IPS DF 6.9 (cell line): ENCODE data around the gene TOX3.

Source experiments
- DNase-seq: peaks from one replicate; pipeline ENCODE4 v3.0.0-alpha.2; 2013; ENCODE audit warnings: low read depth, low spot score
- H3K27ac ChIP-seq: one replicate; pipeline ENCODE4 v1.5.1; 2013; ENCODE audit warnings: low read length, control low read depth
- H3K27me3 ChIP-seq: 2 replicates; pipeline ENCODE4 v1.6.1; 2013; ENCODE audit warnings: mild to moderate bottlenecking, low read length; ENCODE audit not compliant: control insufficient read depth, insufficient read depth
- H3K36me3 ChIP-seq: 2 replicates; pipeline ENCODE4 v1.6.1; 2013; ENCODE audit warnings: low read length; ENCODE audit not compliant: control insufficient read depth, insufficient read depth
- H3K4me1 ChIP-seq: 2 replicates; pipeline ENCODE4 v1.6.1; 2013; ENCODE audit warnings: low read length; ENCODE audit not compliant: control insufficient read depth, insufficient read depth
- H3K4me3 ChIP-seq: 2 replicates; pipeline ENCODE4 v1.5.1; 2013; ENCODE audit warnings: mild to moderate bottlenecking, low read length
- H3K9me3 ChIP-seq: 2 replicates; pipeline ENCODE4 v1.6.1; 2013; ENCODE audit warnings: low read length, inconsistent platforms; ENCODE audit not compliant: control insufficient read depth, insufficient read depth
- WGBS: extraction: QIAGEN DNeasy Blood & Tissue Kit; methylation state at CpG from one replicate; pipeline ENCODE4 v1.1.7; 2013; ENCODE audit warnings: mixed read lengths, missing lambda C conversion rate; ENCODE audit not compliant: insufficient read length, insufficient coverage; 5-methylcytosine and 5-hydroxymethylcytosine counted together

TOX3 gene

DNA sequence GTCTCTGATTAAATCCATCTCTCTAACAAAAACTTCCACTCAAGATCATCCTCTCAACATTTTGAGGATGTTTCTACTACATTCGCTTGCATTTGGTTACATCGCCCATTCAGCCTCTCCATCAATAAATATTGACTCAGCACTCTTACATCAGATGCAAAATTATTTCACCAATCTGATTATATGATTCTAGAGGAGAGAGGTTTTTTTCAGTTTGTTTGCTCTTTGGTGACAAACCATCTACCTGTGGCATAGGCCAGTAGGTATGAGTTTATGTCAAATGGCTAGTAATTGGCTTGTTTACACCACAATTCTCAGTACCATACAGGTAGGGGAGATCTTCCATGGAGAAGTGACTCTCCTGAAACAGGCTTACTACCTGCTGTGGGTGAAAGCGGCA is 52.3 kb downstream of the TOX3 start:
- Histone ChIP-seq H3K27ac (no peak overlapping the region), H3K27me3 (no peaks in the 10 kb centered on the region), H3K9me3 (no peaks in the 10 kb centered on the region), H3K4me3 (no peak overlapping the region), H3K4me1 (peaks cover 5% of the 10 kb centered on the region; the same call in 1 of the 2 replicates), H3K36me3 (no peaks in the 10 kb centered on the region)
- DNase-seq, result no peak
- no CpG with 5 or more reads among the region's 3 CpGs for WGBS

- H3K27me3 ChIP-seq, result no peaks in the 10 kb centered on the region
- peaks cover 4% of the 10 kb centered on the region; the same call in 1 of the 2 replicates for H3K4me1 ChIP-seq
- WGBS, result no CpG with 5 or more reads among the region's 4 CpGs
- no peaks in the 10 kb centered on the region for H3K36me3 ChIP-seq
- H3K9me3 ChIP-seq, result no peaks in the 10 kb centered on the region
- H3K4me3 ChIP-seq, result no peak overlapping the region
- no peak for DNase-seq
- H3K27ac ChIP-seq, result no peak overlapping the region
Observed at GRCh38 chr16:52494145-52494544, 52.8 kb downstream of the TOX3 start.

DNA sequence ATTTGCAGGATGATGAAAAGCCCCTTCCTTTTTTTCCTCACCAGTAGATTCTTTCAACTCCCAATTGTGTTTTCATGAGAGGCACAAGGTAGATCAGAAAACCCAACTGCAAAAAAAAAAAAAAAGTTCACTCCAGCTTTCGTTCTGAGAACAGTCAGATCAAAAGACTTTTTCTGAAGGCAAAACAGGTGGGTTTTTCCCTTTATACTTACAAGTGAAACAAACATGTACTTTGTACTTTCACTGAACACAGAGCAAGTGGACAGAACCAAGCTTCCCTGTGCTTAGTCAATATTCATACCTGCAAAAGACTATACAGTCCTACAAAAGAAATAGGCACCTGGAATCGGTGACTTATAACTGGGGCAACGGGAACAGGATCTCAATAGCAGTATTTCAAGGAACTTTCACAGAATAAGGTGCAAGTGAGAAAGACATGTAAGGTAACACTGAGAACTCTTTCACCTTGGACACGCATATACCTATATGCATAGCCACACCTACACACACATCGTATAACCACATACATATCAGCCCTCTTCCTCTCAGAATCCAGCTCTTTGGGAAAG is 54.1 kb downstream of the TOX3 start:
- WGBS, result no CpG with 5 or more reads among the region's 5 CpGs
- H3K4me1 ChIP-seq, result no peaks in the 10 kb centered on the region; the same call in 1 of the 2 replicates

GRCh38 chr16:52491216-52491615 is 55.7 kb downstream of the TOX3 start:
- Histone ChIP-seq H3K4me1 (no peaks in the 10 kb centered on the region; the same call in 1 of the 2 replicates), H3K27ac (no peak overlapping the region), H3K36me3 (no peaks in the 10 kb centered on the region), H3K9me3 (no peaks in the 10 kb centered on the region), H3K4me3 (no peak overlapping the region), H3K27me3 (no peaks in the 10 kb centered on the region)
- no CpG with 5 or more reads among the region's 1 CpG for WGBS
- no peak for DNase-seq

More for the DNA sequence above, 54.1 kb downstream of the TOX3 start:
- Histone ChIP-seq H3K4me3 (no peak overlapping the region), H3K27ac (no peak overlapping the region), H3K9me3 (no peaks in the 10 kb centered on the region), H3K27me3 (no peaks in the 10 kb centered on the region), H3K36me3 (no peaks in the 10 kb centered on the region)
- no peak for DNase-seq

DNA sequence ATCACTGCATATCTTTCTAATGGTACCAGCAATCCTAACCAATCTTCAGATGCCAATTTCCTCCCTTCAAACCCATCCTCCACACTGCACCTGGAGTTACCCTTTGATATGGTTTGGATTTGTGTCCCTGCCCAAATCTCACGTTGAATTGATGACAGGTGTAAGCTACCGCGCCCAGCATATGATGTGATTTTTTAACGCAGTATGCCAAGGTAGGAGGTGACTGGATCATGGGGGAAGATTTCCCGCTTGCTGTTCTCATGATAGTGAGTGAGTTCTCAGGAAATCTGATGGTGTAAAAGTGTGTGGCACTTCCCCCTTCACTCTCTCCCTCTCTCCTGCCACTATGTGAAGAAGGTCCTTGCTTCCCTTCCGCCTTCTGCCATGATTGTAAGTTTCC is 57.0 kb downstream of the TOX3 start:
- WGBS, result no CpG with 5 or more reads among the region's 6 CpGs
- Histone ChIP-seq H3K36me3 (no peaks in the 10 kb centered on the region), H3K4me3 (no peak overlapping the region), H3K9me3 (no peaks in the 10 kb centered on the region), H3K27ac (no peak overlapping the region), H3K4me1 (no peaks in the 10 kb centered on the region; the same call in 1 of the 2 replicates), H3K27me3 (no peaks in the 10 kb centered on the region)
- no peak for DNase-seq

GRCh38 chr16:52488837-52489289 is 58.1 kb downstream of the TOX3 start:
- DNase-seq, result no peak
- no peaks in the 10 kb centered on the region; the same call in 1 of the 2 replicates for H3K4me1 ChIP-seq
- no peak overlapping the region for H3K4me3 ChIP-seq
- H3K36me3 ChIP-seq, result no peaks in the 10 kb centered on the region
- no peak overlapping the region for H3K27ac ChIP-seq
- no peaks in the 10 kb centered on the region for H3K9me3 ChIP-seq
- no peaks in the 10 kb centered on the region for H3K27me3 ChIP-seq

- no peak overlapping the region for H3K27ac ChIP-seq
- H3K9me3 ChIP-seq, result no peaks in the 10 kb centered on the region
- WGBS, result no CpG with 5 or more reads among the region's 1 CpG
- H3K36me3 ChIP-seq, result no peaks in the 10 kb centered on the region
- H3K4me1 ChIP-seq, result no peaks in the 10 kb centered on the region; the same call in 1 of the 2 replicates
- DNase-seq, result no peak
- H3K27me3 ChIP-seq, result no peaks in the 10 kb centered on the region
- no peak overlapping the region for H3K4me3 ChIP-seq
Observed at GRCh38 chr16:52487849-52488457, 59.0 kb downstream of the TOX3 start.

- H3K27ac ChIP-seq, result no peak overlapping the region
- 0 out of 2 replicates have a peak, but pooled peaks cover 3% of the 10 kb centered on the region for H3K4me1 ChIP-seq
- H3K9me3 ChIP-seq, result no peaks in the 10 kb centered on the region
- no peak overlapping the region for H3K4me3 ChIP-seq
- 100% methylated on average over 1 of the region's 3 CpGs for WGBS
- no peaks in the 10 kb centered on the region for H3K27me3 ChIP-seq
- DNase-seq, result no peak
- no peaks in the 10 kb centered on the region for H3K36me3 ChIP-seq
Observed at GRCh38 chr16:52480237-52480636, 66.7 kb downstream of the TOX3 start.

DNA sequence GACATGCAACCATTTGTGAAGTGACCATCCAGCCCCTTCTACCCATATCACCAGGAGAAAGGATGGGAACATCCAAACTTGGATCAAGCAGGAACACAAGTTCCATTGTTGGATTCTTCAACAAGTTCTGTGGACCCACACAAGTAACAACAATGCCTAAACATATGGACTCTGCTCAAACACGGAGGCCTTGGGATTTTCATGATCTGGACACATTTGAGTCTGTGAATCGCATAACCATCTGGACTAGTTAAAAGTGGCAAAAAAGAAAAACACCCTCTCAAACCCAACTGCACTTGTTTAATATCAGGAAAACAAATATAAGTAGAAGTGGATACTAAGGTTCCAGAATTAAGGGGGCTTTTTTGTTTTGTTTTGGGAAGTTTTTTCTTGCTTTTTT is 70.8 kb downstream of the TOX3 start:
- H3K27ac ChIP-seq, result no peak overlapping the region
- H3K4me1 ChIP-seq, result 0 out of 2 replicates have a peak, but pooled peaks cover 3% of the 10 kb centered on the region
- no peaks in the 10 kb centered on the region for H3K36me3 ChIP-seq
- H3K9me3 ChIP-seq, result no peaks in the 10 kb centered on the region
- no peak overlapping the region for H3K4me3 ChIP-seq
- no CpG with 5 or more reads among the region's 2 CpGs for WGBS
- no peaks in the 10 kb centered on the region for H3K27me3 ChIP-seq
- no peak for DNase-seq

DNA sequence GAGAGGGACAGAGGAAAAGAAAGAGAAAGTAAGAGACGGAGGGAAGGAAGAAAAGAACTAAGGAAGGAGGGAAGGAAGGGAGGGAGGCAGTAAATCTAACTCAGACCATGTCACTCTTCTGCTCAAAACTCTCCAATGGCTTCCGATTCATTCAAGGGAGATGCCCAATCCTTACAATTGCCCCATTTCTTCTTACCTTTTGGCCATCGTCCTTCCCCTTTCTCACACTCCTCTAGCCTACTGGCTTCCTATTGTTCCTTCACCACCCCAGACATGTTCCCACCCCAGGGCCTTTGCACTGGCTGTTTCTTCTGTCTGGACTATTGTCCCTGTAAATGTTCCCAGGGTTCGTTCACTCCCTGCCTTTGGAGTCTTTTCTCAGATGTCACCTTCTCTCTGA is 72.3 kb downstream of the TOX3 start:
- no peaks in the 10 kb centered on the region for H3K9me3 ChIP-seq
- DNase-seq, result no peak
- H3K27me3 ChIP-seq, result no peaks in the 10 kb centered on the region
- no peak overlapping the region for H3K27ac ChIP-seq
- no peaks in the 10 kb centered on the region for H3K36me3 ChIP-seq
- H3K4me1 ChIP-seq, result peaks cover 3% of the 10 kb centered on the region; the same call in 1 of the 2 replicates
- no CpG with 5 or more reads among the region's 4 CpGs for WGBS
- no peak overlapping the region for H3K4me3 ChIP-seq

- Histone ChIP-seq H3K27ac (no peak overlapping the region), H3K36me3 (no peaks in the 10 kb centered on the region), H3K4me1 (peaks cover 3% of the 10 kb centered on the region; the same call in 1 of the 2 replicates), H3K4me3 (no peak overlapping the region), H3K27me3 (no peaks in the 10 kb centered on the region), H3K9me3 (no peaks in the 10 kb centered on the region)
- no peak for DNase-seq
- no CpG with 5 or more reads among the region's 5 CpGs for WGBS
Observed at GRCh38 chr16:52473096-52473495, 73.8 kb downstream of the TOX3 start.
